GM18873 (cell line): ENCODE measurements around the gene ATP10A.
"Not testable (repeated sequence)": the region's sequence is repeated elsewhere in the genome, so short reads cannot be mapped to it uniquely, and the experiment has no call there.

Experiments
- ATAC-seq: cut with Tn5 transposase; IDR thresholded peaks from one replicate; pipeline ENCODE4 v1.9.1; 2021; ENCODE audit warnings: mild to moderate bottlenecking, moderate library complexity, moderate number of reproducible peaks; ENCODE audit not compliant: unreplicated experiment, low FRiP score

The ATP10A gene

DNA sequence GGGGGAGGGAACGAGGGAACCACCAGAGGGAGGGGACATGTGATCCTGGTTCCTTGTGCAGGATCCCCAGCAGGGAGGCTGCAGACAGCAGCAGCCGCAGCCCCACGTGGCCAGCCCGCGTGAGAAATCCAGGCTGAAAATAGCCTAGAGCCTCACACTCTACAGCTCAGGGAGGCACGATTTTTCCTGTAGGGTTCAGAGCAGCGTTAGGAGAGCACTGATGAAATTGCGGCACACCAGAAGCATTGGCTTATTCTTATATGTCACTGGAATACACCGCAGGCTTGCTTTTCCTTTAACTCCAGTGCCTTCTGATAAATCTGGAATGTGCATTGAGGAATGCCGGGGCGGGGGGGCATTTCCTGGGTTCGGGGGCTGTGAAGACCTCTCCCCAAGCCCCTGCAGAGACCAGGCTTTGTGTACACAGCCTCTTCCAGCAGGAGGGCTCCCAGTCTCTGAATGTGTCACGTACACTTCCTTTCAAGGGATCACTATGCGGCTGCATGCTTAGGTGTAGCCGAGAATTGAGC is 193.0 kb downstream of the ATP10A start:
- ATAC-seq, result no peak

DNA sequence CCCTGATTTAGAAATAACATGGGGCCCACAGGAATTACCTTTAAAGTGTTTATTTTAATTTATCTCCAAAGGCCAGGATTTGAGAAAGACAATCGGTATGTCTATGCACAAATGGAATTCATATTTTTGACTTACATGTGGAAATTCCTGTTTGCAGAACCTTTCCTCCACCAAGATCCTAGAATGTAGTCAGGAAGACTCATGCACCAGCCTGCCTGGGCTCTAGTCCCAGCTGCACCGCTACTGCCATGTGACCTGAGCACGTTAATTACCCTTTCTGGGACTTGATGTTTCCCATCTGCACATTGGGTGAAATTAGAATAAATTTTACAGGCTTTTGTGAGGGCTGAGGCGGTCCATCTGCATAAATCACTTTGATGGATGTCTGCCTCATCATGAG is 194.2 kb downstream of the ATP10A start:
- ATAC-seq, result no peak

DNA sequence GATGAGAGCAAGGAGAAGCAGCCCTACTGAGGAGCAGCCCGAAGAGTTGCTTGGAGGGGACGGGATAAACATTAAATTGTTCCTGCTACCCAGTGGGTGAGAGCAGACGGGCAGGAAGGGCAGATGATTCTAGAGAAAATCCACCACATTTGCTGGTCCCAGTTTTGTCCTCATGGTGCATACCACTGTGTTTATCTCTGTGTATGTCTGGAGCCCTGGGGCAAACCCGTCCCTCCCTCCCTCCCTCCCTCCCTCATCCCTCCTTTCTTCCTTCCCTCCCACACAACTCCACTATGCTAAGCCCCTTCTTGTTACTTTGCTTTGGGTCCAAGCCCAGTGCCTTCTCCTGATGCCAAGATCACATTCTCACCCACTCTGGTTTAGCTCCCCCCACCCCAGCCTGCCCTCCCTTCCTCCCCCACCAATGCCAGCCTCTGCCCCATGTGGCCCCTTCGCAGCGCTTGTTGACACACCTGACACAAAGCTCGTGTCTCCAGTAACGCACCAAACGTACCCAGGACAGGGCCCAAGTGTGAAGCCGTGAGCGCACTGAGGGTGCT is 194.8 kb downstream of the ATP10A start:
- no peak for ATAC-seq

DNA sequence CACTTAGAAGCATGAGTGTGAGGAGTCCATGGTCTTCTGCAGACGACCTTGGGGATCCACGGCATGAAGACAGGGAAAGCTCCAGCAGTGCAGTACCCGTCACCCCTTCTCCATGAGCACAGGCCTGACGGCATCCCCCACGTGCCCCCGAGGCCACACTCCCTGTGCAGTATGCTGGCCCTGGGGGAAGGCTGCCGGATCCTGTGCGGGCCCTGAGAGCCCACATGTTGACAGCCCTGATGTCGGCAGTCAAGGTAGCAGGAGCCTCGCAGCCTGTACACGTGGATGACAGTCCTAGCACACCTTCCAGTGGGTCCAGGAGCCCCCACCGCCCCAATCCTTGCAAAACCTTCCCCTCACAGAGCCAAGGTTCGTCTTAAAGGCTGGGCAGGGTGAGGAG is 195.3 kb downstream of the ATP10A start:
- ATAC-seq, result no peak

DNA sequence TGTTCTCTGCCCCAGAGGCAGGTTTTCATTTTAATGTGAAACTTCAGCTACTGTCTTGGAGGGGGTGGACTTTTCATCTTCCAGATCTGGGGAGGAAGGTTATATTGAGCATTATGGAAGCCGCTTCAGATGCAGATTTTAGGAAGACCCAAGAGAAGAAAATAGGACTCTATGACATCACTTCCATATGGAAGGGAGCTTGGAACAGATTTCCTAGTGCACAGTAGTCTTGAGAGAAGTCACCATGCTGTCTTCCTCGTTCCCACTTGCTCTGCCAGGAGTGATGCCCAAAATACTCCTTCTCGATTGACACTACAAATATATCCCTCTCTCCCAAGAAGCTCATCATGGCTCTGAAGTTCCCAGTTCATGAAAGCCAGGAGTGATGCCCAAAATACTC is 197.2 kb downstream of the ATP10A start:
- no peak for ATAC-seq

DNA sequence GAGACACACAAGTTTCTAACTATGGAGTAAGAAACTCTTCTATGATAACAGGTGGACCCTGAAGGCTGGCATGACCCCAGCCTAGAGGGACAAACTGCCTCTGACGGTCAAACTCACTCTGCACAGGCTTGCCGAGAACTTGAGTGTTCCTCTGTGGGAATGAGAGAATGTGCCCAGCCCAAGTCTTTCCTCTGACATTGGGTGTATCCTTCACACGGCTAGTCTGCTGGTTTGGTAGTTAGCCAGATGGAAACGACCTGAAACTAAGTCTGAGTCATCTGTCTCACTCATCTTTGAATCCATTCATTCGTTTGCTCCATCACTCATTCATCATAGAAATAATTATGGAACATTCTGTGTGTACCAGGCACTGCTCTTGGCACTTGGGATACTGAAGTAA is 198.4 kb downstream of the ATP10A start:
- ATAC-seq, result no peak

DNA sequence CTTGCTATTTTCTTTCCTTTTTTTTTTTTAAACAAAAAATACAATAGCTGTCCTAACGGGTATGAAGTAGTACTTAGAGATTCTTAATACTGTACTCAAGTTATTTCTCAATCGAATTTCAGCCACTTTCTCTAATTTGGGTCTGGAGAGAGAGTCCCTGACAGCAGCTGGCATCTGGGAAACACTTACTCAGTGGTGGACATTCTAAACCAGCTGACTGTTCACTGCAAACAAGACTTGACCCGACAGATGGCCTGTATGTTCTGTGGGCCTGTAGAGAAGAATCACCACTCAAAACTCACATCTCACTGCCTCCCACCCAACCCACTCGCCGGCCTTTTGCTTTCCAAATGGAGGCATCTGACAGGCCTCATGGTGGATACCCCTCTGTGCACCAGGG is 199.6 kb downstream of the ATP10A start:
- no peak for ATAC-seq

DNA sequence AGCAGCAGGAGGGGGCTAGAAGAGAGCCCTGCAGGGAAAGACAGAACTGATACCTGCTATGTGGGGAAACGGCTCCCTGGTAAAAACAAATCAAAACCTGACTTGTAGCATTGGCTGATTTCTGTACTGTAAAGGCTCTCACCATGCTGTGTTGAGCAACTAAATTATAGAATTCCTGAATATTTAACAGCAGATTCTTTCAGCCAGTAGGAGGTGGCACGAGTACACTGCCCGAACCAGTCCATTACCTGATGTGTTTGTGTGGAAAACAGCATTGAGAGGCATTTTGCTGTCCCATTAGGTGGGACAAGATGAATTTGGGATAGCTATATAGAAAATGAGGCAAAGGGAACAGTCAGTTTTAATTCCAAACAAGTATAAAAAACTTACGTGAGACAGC is 201.2 kb downstream of the ATP10A start:
- no peak for ATAC-seq

DNA sequence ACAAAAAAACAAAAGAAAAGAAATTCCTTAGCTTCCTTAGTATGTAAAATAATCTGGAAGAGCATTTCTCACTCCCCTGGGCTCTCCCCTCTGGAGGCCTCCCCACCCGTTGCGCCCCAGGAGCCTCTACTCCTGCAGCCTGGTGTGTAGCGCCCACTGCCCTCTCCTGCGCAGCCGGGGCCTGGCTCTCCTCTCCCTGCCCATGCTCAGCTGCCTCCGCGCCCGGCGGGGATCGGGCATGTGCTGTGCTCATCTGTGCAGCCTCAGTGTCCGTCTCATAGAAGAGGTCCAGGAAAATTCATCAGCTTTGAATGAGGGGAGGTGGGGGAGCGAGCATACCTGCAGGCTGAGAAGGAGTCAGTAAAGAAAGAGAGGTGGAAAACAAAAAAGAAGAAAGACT is 203.9 kb downstream of the ATP10A start:
- no peak for ATAC-seq

DNA sequence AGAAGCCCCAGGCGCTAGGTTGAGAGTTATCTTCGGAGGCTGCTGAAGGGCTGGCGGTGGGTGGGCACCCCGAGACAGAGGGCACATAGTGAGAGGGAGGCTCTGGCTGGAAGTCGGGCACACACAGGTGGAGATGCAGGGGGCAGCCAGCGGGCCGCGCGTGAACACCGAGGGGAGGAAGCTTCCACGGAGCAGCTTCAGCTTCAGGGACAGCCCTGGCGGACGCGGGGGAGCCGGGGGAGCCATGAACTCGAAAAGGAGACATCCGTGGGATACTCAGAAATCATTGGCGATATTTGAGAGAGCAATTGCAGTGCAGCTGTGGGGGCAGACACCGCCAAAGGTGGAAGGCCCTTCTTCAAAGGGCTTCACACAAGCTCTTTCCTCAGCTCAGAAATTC is 204.6 kb downstream of the ATP10A start:
- ATAC-seq, result no peak

DNA sequence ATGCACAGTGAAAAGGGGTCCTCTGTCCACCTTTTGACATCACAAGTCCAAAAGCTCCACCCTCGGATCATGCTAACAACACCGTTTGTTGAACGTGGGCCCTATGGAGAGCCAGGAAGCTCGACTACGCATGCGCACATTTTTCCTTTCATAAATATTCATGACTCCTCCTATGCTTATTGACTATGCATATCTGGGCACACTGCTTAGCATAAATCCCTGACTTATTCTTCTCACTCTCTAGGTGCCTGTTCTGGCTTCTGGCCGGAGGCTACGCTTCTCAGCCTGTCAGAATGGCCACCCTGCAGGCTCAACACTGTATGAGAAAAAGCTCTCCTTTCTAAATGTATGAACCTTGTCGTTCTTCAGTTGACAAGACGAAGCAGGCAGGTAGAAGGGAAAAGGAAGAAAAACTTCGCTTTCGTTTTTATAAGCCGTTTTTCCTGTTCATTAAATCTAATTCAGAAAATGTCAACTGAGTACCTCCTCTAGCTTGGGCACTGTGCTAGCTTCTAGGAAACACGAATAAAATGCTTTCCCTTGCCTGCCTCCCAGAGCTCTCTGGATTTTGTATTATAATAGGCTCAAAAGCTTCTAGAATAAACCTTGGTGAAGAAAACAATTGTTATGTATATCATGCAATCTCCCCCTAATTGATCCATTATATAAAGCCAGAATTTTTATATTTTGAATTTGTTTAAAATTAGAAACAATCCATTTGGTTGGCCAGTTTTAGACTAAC is 207.7 kb downstream of the ATP10A start:
- ATAC-seq, result no peak

DNA sequence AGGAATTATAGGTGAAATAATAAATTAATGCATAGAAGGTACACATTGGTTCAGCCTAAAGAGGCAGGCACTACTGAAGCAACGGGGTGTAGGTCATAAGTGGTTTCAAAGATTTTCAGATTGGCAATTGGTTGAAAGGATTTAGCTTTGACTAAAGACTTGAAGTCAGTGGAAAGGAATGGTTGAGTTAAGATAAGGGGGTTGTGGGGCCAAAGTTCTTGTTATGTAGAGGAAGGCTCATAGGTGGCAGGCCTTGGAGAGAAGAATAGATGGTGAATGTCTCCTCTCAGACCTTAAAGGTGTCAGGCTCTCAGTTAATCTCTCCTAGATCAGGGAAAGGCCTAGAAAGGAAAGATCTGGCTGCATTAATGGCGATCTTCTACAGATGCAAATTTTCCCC is 209.8 kb downstream of the ATP10A start:
- no peak for ATAC-seq

DNA sequence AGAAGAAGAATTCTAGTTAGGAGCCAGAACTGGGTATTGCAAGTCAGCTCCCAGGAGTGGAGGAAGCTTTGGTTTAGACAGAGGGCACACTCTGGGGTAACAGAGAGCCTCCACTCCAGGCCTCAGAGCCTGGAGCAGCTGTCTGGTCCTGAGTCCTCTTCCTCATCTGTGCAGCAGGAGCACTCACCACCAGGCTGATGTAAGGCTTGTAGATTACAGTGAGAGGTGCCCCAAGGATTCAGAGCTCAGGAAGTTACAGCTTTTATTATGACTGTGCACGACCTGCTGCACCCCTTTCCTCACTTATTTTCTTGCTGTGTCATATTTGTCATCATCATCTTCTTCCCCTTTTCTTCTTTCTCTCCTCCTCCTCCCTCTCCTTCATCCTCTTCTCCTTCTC is 210.4 kb downstream of the ATP10A start:
- ATAC-seq, result no peak

DNA sequence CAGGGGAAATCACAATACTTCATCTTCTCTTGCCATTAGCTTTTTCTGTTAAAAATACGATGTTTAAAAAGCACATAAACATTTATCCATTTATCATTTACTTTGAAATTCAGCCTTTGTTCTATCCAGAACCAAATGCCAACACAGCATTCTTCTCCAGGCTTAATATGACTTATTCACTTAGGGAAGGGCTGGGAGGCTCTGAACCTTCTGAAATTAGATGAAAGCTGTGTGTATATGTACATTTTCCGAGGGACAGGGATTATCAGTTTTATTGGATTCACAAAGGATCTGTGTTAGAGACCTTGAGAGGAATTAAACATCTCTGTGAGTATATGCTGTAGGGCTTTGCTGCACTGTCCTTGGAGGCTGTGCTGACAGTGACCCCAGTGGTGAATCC is 213.7 kb downstream of the ATP10A start:
- ATAC-seq, result no peak

DNA sequence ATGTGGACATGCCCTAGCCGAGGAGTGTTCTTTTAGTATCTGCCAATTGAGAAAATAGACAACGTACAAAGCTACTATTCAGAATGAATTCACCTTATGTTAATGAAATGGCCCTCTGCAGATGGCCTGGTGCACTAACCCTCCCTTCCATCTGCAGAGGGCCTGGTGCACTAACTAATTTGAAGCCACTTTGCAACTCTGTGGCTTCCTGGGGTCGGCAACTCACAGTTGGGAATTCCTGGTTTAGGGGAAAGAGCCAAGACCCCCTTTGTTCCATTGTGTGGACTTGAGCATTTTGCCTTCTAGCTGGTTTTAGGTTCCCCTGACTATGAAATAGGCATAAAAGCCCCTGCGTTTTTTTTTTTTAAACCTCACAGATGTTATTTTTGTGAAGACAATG is 220.0 kb downstream of the ATP10A start:
- no peak for ATAC-seq

DNA sequence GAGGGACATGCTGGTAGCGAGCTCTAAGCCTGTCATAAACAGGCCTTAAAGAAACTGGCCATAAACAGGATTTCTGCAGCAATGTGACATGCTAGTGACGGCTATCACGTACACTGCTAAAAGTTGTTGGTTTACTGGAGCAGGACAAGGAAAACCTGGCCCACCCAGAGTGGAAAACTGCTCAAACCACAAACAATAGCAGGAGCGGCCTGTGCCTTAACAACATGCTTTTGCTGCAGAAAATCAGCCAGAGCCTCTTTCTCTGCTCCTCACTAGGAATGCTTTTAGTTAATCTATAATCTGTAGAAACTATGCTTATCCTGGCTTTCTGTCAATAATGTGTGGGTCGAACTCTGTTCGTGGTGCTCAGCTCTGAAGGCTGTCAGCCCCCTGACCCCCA is 221.4 kb downstream of the ATP10A start:
- ATAC-seq, result no peak

DNA sequence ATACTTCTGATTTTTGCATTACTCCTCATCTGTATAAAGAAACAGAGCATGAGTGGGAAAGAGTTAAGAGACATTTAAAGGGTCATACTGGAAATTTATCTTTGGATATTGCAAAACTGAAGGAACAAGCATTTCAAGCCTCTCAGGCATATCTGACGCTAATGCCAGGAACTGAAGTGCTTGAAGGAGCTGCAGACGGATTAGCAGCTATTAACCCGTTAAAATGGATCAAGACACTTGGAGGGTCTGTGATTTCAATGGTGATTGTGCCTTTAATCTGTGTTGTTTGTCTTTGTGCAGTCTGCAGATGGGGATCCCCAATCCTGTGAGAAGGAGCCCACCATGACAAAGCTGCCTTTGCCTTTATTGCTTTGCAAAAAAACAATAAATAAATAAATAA is 221.8 kb downstream of the ATP10A start:
- ATAC-seq, result no peak

DNA sequence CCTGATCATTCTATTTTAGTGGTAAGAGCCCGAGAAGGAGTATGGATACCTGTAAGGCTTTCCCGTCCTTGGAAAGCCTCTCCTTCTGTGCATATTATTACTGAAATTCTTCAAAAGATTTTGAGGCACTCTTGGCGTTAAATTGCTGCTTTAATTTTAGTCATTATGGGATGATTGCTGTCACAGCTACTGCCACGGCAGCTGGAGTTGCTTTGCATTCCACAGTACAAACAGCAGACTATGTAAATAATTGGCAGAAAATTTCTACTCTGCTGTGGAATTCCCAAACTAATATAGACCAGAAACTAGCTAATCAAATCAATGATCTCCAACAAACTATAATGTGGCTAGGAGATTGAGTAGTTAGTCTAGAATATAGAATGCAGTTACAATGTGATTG is 222.2 kb downstream of the ATP10A start:
- ATAC-seq, result not testable (repeated sequence)

DNA sequence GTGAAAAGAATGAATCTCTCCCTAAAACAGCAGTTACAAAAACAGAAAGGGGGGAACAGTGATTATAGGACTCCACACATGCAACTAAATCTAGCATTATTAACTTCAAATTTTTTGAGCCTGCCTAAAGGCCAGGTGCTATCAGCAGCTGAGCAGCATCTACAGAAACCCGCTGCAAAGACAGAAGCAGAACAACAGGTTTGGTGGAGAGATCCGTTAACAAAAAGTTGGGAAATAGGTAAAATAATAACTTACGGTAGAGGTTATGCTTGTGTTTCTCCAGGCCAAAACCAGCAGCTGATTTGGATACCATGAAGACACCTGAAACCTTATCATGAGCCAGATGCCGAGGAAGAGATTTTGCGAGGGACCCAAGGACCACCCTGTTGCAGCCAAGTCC is 222.7 kb downstream of the ATP10A start:
- ATAC-seq, result no peak

DNA sequence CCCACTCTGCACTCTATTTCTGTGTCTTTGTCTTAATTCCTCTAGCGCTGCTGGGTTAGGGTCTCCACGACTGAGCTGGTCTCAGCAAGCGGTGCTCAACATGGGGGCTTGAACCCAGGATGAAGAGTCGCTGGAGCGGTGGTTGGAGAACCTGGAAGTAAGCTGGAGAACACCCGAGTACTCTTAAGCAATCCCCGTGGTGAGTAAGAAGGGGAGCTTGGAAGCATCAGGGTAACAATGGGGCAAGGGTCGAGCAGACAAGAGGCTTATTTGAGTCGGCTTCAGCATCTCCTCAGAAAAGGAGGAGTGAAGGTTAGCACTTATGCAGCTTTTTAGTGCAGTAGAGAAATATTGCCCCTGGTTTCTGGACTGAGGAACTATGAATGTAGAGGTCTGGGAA is 226.6 kb downstream of the ATP10A start:
- not testable (repeated sequence) for ATAC-seq

DNA sequence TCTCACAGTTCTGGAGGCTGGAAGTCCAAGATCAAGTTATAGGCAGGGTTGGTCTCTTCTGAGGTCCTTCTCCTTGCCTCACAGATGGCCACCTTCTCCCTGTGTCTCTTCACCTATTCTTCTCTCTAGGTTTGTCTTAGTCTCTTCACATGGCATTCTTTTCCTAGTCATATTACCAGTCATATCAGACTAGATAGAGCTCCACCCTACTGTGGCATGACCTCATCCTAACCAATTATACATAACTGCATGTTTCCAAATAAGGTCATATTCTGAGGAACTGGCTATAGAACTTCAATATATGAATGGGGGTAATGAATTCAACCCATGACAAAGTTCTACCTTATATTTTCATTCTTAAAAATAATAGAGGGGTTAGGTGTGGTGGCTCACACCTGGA is 227.9 kb downstream of the ATP10A start:
- no peak for ATAC-seq

DNA sequence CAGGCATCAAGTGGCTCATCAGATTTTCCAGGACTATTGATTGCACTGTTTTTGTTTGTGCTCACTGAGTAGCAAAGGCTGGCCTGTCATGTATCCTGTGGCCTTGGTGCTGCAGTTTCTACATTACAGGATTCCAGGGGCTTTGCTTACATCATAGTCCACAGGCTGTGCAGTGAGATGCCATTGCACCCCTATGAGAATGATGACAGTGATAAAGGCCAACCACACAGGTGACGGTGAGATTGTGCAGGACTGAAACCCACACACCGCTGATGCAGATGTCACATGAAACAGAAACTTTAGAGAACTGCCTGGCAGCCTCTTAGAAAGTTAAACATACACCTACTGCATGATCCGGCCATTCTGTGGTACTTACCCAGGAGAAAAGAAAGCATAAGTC is 229.3 kb downstream of the ATP10A start:
- no peak for ATAC-seq
